Measurements from ENCODE around the gene CHST5.

DNA sequence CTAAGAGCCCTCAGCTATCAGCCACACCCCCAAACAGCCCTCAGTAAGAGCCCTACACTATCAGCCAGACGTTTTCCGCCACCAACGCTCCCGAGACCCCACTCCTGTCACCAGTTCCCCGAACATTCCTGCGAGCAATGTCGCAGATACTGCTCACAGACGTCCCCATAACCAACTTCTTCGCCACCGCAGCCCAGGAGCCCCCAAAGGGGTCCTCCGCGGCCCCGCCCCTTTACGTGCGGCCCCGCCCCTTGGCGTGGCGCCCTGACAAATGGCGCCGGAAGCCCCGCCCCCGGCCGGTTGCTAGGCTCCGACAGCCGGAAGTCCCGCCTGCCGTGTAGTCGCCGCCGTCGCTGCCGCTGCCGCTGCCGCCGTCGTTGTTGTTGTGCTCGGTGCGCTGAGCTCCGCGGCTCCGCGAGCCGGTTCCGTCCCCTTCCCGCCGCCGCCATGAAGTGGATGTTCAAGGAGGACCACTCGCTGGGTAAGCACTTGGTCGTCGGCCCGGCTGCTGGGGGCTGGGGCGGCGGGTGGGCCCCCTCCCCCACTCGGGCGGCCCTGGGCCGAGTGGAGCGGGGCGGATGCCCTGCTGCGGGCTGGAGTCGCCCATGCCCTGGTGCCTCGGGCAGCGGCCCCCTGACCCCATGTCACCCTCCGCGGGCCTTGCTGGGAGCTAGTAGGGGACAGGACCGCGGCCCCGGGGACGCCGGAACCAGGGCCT is 30.3 kb upstream of the CHST5 start, which contains the start of gene GABARAPL2:
- TF ChIP-seq EP300 (IDR thresholded peaks at IDR 0.05) (no peak), POLR2A (IDR thresholded peaks at IDR 0.05) (peak; percentile 68 to 71), POLR2AphosphoS5 (IDR thresholded peaks at IDR 0.05) (peak; percentile 91 to 98 (median 97))
- TF ChIP-seq, protein P1, sequence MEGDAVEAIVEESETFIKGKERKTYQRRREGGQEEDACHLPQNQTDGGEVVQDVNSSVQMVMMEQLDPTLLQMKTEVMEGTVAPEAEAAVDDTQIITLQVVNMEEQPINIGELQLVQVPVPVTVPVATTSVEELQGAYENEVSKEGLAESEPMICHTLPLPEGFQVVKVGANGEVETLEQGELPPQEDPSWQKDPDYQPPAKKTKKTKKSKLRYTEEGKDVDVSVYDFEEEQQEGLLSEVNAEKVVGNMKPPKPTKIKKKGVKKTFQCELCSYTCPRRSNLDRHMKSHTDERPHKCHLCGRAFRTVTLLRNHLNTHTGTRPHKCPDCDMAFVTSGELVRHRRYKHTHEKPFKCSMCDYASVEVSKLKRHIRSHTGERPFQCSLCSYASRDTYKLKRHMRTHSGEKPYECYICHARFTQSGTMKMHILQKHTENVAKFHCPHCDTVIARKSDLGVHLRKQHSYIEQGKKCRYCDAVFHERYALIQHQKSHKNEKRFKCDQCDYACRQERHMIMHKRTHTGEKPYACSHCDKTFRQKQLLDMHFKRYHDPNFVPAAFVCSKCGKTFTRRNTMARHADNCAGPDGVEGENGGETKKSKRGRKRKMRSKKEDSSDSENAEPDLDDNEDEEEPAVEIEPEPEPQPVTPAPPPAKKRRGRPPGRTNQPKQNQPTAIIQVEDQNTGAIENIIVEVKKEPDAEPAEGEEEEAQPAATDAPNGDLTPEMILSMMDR (IDR thresholded peaks at IDR 0.05): no peak
